Inflammatory macrophage treated with lipopolysaccharide for 1 hour (primary cell): ENCODE results near the gene BNIPL.

Source experiments
- DNase-seq, 2 donors: peaks; one replicate each; pipeline ENCODE4 v3.0.0-alpha.2; 2020 to 2022

The BNIPL gene, protein sequence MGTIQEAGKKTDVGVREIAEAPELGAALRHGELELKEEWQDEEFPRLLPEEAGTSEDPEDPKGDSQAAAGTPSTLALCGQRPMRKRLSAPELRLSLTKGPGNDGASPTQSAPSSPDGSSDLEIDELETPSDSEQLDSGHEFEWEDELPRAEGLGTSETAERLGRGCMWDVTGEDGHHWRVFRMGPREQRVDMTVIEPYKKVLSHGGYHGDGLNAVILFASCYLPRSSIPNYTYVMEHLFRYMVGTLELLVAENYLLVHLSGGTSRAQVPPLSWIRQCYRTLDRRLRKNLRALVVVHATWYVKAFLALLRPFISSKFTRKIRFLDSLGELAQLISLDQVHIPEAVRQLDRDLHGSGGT

DNA sequence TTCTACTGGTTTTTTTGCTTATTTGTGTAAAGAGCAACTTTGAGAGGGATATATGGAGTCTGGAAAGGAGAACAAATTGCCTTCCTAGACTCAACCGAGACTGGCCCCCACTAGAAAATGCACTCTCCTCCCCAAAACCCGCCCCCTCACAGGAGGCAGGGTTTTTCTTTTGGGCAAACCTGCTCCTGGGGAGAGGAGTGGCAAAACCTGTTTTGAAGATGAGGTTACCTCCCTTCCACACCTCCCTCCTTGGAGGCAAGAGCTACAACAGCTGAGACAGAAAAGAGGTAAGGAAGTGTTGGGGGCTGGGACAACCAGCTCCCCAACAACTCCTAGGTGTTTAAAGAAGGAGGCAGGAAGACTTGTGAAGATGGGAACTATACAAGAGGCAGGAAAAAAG, at the start of gene BNIPL:
Gene BNIPL (plus strand): TSS at position 231 of the 400 bp plus-strand sequence. CDS start 140 bp downstream, at position 371.
- DNase-seq: no peak

DNA sequence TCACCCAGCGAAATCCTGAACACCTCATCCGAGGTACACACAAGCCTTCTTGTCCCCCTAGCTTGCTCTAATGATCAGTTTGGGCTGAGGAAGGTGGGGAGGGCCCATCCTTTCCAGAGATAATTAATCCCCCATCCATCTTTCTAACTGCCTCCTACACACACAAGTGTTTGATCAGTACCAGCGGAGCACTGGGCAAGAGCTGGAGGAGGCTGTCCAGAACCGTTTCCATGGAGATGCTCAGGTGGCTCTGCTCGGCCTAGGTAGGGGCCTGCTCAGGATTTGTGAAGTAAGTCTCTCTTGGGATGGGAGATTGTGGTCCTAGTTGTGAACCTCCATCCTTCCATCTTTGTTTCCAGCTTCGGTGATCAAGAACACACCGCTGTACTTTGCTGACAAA, 48.5 kb upstream of the BNIPL start:
- no peak for DNase-seq

DNA sequence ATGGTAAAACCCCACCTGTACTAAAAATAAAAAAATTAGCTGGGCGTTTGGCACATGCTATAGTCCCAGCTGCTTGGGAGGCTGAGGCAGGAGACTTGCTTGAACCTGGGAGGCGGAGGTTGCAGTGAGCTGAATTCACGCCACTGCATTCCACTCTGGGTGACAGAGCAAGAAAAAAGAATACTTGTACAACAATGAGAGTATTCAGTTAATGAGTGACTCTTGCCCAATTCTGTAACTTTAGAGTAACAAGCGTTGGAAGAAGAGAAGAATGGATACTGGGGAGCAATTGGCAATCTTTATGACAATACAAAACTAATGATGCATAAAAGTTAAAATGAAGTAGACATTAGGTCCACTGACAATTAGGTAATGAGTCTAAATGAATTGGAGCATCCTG, 43.8 kb upstream of the BNIPL start:
- DNase-seq: no peak

DNA sequence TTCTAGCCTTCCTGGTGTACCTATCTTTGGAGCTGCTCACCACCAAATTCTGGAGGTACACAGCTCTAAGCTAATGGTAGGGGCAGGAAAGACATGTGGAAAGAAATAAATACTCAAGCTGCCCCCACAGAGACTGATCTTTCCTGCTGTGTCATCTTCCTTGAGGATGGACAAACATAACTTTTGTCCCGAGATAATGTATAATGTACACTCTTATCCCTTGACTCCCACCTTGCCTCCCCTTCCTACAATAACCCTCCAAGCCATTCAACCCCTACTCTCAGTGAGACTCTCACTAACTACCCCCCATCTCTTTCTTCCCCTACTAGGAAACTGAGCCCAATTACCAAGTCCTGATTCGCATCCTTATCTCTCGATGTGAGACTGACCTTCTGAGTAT, 42.1 kb upstream of the BNIPL start:
- DNase-seq: no peak

DNA sequence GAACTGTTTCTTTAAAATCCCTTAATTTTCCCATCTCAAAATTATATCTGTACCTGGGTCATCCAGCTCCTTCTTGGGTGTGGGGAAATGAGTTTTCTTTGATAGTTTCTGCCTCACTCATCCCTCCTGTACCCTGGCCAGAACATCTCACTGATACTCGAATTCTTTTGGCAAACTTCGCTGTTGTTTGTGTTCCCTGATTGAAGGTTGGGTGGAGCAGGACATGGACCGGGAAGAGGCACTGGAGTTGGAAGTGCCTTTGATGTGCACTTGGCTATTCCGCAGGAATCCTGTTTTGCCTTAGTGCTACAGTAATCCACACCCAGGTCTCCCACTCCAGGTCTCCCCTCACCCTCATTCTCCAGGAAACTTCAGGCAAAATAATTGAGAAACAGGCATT, 40.9 kb upstream of the BNIPL start:
- no peak for DNase-seq

DNA sequence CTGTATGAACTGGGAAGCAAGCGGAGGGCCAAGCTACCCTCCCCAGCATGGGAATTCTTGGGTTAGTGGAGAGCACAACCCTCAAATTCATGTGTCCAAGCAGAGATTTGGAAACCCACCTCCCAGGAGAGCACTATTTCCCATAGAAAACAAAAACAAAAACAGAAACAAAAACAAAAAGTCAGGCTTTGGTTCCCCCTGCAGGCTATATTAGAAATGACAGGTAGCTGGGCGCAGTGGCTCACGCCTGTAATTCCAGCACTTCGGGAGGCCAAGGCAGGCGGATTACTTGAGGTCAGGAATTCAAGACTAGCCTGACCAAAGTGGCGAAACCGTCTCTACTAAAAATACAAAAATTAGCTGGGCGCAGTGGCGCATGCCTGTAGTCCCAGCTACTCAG, 40.5 kb upstream of the BNIPL start:
- DNase-seq: peak in 1 of 2 donors; percentile 70

DNA sequence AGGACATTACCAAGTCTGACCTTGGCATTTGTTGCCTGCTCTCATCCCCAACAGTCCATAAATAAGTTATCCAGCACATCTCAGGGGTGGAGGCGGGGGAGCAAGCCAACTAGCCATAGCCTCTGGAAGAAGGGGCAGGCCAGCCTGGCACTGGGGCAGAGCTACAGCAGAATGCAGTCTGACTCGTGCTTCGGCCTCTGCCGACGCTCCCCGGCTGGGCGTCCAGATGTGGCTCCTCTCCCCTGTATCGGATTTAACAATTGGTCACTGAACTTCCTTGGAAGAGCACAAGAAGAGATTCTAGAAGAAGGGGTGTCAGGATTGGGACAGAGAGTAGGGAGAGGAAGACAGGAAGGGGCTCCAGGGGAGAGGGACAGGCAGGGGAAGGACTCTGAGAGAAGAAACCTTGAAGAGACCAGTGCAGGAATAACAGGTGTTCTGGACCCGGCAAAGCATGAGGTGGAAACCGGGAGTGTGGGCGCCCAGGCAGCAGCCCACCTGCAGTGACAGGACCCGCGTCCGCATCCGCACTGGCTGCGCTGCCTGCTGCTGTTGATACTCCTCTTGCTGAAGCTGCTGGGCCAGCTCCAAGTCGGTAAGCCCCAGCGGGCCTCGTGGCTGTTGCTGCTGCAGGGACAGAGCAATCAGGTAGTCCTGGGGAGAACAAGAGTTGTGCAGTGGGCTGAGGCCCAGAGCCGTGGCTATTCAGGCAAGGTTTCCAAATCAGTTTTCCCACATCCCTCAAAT, 39.1 kb upstream of the BNIPL start:
- DNase-seq: no peak

DNA sequence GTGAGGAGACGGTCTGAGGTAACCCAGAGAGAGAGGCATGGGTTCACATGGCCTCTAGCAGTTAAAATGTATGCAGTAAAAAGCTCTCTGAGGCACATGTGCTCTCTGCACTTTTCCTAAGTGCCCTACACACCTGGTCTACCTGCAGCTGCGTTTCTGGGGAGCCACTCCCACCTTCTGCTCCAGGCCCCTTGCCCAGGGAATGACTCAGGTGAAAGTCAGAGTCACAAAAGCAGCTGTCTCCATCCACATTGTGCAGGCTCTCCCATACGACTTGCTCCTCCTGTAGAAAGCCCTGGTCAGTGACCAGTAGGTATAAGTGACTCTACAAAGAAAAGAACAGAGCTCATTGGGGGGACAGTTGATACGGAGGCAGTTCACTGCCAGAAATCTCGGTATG, 38.4 kb upstream of the BNIPL start:
- DNase-seq: no peak

DNA sequence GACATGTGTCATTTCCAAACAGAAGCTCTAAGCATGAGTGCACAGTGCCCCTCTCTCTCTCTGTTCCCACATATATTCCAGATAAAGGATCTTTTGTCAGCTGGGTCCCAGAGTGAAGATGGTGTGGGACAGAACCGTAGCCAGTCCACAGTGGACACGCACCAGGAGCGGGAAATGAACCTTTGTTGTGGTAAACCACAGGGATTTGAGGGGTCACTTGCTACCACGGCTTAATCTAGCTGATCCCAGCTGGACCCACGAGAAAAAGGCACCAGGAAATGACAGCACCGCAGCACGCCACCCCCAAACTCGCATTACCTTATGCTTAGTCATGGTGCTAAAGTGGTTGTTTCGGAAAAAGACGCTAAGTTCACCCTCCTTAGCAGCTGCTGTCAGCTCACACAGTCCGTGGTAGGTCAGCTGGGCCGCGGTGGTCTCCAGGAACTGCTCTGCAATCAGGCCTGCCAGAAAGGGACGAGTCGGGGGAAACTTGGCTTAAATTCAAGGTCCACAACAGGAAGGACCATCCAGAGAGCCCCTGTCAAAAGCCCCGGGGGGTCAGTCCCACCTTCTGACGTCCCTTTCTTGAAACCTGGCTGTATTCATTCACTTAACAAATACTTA, 37.2 kb upstream of the BNIPL start:
- peak; percentile 41 to 55 for DNase-seq

DNA sequence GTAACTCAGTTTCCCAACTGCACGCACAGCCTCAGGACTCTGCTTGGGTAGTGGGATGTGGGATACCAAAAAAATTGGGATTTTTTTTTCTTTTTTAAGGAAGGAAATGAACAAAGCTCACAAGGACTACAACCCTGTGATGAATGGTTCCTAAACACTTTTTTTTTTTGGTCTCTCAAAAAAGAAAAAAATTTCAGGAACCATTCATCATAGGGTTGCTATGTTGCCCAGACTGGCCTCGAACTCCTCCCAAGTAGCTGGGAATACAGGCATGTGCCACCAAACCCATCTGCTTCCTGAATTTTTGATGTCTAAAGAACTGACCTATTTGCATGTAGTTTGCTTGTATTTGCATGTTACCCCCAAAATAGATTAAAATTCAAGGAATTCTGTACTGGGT, 36.5 kb upstream of the BNIPL start:
- DNase-seq: peak in 1 of 2 donors; percentile 40

DNA sequence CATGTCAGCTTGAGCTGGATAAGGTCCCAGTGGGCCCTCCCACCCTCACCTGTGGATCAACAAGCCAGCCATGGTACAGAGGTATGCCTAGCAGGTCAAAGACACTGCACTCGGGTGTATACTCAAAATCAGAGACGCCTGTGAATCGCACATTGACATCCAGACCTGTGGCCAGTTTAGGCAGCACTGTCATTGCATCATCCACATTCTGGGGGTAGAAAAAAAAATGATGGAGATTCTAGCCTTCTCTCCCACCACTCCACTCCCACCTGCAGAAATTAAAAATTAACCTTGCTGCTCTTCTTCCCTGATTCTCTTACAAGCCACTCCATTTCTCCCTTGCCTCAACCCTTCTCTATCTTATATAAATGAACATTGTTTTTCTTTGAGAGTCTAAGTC, 36.0 kb upstream of the BNIPL start:
- no peak for DNase-seq

DNA sequence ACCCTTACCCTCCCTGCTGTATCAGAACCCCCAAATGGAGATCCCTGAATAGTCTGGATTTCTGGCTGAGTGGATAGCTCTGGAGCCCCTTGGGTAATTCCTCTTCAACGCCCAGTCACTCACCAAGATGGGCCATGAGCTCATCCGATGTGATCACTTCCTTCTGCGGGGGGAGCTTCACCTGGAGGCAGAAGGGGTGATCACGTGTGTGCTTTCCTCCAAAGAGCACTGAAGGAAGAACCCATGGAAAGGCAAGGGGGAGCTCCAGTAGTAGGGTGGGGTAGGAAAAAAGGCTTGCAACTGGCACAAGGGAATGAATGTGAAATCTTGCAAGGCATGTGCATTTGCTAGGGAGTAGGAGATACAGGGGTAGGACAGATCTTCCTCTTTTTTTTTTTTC, 34.8 kb upstream of the BNIPL start:
- DNase-seq: peak; percentile 66 to 78

DNA sequence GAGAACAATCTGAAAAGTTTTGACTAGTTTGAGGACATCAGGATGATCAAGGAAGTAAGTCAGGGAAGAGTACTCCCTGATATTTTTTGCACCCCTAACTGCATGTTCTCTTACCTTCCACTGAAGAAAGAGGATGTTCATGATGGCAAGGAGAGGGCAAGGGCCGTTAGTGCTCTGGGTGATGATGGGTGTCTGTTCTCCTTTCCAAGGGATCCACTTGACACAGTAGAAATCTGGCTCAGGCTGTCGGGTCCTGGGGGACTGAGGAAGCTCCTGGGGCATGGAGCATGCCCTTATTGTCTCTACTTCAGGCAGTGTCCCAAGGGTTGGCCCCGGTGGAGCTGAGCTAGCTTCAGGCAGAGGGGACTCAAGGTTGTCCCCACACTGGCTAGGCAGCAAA, 34.3 kb upstream of the BNIPL start:
- DNase-seq: peak in 1 of 2 donors; percentile 24

DNA sequence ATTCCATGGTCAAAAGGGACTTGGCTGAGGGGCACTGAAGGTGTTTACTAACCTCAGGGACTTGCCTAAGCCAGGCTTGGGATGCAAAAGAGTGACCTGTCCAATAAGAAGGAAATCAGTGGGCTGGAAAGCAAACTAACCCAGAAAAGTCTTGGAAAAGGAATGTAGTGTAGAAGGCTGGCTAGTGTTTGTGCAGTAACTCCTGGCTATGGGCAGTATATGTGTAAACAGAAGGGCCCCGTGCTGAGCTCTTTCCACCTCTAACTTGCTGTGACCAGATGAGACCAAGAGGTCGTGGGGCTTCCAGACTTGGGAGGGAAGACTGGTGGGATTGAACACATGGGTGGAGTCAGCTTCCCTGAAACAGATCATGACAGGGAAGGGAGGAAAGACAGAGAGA, 33.8 kb upstream of the BNIPL start:
- DNase-seq: no peak

DNA sequence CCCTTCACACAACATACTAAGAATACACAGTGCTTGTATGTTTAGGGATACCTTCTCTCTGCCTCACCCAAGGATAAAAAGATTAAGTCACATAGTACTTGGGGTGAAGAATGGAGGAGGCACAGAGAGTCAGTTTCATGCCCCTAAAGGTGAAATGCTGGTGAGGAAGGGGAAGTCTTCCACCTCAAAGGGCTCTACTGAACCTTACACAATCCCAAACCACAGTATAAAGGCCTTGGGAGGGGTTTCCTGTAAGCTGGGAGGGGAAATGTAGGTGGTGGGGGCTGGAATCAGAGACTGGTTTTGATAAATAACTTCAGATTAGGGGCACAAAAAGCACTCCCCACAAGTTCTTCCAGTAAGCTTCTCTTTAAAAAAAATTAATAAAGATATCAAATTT, 33.2 kb upstream of the BNIPL start:
- no peak for DNase-seq

DNA sequence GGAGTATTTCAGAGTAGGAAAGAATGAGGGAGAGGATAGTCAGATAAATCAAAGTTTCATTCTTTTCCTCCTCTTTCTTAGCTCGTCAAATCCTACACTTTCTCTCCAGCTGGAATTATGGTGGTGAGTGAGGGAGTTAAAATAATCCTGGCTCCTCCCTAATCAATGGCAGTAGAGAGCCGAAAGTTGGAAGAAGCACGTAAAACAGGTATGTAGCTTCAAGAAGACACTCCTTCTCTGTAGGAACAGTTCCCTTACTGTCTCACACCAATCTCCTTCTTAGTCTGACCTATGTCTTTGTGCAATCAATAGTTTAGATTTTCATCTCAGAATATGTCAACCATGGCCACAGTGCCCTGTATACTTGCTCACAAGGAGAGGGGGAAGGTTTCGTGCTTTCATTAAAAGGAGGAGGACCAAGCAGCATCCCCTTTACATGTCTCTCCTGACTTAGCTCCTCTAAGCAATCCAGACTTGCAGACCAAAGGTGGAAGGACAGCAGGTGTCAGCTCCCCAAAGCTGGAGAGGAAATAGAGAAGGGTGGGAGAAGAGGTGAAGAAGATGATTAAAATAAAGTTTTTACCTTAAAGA, 30.6 kb upstream of the BNIPL start:
- DNase-seq: no peak

DNA sequence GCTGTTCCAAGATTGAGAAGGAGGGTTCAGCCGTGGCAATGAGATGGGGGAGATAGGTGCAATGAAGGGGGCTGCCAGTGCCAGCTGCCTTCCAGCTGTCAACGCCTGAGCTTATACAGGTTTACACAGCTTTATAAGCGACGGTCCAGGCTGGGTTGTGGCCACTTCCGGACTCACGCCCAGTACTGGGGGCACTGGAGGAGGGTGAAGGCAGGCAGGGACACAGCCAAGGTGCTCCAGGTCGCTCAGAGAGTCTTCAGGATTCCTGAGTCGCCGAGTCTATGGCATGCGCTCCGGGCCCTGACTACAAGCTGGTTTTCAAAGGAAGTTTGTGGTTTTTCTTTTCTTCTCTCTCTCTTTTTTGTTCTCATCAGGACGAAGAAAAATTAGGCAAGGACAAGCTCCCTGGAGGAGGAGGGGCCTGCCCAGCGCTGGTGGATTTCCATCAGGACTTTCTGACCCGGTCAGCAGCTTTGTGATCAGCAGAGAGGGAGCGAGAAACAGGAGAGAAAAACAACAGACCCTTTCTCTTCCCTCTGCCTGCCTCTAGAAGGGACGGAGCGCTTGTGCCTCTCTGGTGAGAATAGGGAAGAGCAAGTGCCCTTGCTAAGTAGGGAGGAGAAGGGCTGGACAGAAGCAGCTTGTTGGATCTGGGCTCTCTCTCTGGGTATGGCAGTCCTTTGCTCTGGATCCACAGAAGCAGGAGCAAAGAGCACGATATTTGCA, 29.9 kb upstream of the BNIPL start, which contains the start of gene MINDY1:
Gene MINDY1 (minus strand): TSS at position 576 of the 726 bp plus-strand sequence. CDS start 4,285 bp downstream, outside the sequence.
- peak; percentile 64 to 70 for DNase-seq

DNA sequence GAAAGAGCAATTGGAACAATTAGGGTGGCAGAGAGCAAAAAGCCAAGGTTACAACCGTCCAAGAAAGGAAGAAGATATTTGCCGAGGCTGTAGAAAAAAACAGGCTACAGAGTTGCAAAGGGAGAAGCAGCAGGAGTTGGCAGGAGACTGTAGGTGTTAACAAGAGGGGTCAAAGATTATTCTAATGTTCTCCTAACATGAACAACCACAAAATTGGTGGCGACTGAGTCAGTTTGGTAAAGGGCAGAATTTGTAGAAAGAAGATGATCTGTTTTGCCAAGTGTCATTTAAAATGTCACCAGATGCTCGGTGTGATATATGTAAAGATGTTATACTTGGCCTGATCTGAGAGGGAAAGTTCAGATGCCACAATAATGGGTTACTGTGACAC, 28.5 kb upstream of the BNIPL start:
- DNase-seq: no peak

DNA sequence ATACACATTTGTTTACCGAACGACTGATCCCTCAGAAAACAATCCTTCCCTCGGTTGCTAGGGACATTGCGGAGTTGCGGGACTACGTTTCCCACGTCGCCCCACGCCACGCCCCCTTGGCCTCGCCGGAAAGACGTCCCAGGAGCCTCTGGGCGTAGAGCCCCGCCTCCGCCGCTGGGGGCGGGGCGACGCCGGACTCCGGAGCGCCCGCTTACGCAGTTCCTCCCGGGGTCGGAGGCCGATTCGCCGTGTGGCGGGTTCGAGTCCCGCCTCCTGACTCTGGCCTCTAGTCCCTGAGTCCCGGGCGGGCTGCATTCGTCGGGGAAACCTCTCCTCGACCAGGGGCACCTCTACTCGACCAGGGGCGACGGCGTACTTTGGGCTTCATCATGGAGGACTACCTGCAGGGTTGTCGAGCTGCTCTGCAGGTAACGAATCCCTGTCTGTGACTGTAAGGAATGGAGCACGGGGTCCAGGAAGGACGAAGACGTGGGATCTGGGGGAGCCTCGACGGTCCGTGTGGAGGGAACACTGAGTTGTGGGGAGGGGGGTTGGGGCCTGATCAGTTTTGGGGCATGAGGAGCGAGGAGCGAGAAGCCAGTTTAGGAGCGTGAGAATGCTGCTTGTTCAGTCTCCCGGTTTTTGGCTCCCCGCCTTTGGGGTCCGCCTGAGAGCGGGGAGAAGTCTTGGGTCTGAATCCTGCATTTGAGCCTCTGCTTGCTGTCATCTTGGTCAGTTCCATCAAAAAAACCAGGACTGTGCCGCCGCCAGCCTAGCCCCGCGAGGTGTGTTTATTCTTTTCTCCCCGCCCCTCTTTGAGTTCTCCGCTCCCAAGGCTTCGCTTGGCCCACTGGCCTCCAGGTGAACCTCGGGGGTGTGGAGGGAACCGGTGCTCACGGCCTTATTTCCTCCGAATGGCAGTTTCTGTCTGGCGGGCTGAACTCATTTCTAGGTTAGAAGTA, 27.9 kb upstream of the BNIPL start, which contains the start of gene PRUNE1:
Gene PRUNE1 (plus strand): TSS at position 206 of the 962 bp plus-strand sequence. CDS start 184 bp downstream, at position 390.
- peak; percentile 95 to 98 for DNase-seq

DNA sequence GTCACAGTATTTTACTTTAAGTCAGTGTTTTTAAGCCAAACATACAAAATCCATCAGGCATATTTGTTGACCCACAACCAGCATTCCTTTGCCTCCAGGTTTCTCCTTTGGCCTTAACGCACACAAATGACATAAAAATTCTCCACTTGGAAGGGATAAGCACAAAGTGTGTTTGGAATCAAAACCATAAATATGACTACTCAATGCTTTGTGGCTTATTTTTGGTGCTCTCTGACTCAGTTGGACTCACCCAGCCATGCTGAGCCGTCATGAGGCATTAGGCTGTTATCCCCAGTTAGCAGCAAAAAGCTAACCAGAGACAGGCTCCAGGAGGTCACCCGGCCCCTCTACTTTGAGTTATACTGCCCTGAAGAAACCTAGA, 27.2 kb upstream of the BNIPL start:
- no peak for DNase-seq

DNA sequence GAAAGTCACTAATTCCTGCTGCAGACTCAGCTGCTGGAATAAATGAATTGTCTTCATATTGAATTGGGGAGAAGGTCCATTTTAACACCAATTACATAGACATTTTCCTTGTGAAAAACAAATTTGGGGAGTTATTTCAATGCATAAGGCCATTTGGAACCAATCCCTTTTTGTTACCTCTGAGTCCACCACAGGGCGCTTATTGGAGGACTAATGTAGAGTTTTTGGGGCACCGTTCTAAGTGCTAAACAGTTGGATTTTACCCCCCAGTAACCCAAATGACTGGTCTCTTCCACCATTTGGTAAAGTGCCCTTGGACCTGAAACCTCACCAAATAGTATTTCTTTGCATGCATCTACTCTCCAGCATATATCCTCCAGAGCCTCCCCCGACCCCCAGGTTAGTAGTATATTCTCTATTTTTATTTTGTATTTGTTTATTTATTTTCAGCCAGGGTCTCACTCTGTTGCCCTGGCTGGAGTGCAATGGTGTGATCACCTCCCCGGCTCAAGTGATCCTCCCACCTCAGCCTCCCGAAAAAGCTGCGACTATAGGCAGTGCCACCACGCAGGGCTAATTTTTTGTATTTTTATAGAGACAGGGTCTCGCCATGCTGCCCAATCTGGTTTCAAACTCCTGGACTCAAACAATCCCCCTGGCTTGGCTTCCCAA, 26.6 kb upstream of the BNIPL start:
- DNase-seq: no peak
